Measurements from ENCODE around the gene FBLN2.
"Not testable (repeated sequence)": the region's sequence is repeated elsewhere in the genome, so short reads cannot be mapped to it uniquely, and the experiment has no call there.

Gene FBLN2

DNA sequence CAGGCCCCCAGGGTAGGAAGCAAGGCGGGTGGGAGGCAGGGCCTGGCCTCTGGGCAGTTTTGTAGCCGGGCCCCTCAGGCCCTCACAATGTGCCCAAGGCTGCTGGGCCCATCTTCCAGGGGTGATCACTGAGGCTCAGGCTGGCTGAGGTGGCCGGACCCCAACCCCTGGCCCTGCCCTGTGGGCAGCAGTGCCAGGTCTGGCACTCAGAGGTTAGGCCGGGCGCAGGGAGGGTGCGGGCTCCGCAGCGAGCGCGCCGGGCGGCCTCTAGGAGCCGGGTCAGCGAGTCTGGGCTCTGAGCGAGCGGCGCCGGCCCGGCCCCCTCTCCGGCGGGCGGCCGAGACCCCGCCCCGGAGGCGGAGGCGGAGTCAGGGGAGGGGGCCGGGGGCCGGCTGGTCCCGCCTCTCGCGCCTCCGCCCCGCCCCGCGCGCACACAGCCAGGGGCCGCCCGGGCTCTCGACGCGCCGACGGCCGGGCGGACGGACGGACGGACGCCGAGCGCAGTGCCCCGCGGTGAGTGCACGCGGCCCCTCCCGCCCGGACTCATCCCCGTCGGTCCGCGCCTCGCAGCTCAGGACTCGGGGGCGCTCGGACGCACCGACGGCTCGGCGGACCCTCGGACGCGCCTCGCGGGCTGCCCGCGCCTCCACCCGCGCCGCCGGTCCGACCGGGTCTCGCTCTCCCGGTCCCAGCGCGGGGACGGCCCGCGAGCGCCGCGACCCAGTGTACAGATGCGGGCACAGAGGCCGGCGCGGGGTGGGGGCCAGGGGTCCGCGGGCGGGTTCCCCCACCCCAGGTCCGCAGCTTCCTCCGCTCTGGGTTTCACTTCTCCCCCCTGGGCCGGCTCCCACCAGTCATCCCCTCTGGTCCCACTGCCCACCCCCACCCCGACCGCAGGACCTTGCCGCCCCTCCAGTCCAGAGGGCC, at the start of gene FBLN2:
FBLN2 (plus strand) TSS at position 430 of the 927 bp plus-strand sequence. CDS start 21,231 bp downstream, outside the sequence.
- Histone ChIP-seq H2AFZ (ENCODE audit: low read depth, low read length) (no peak within 1 kb of the TSS), H3K9me3 (ENCODE audit: insufficient read depth, low read length) (no peaks in the 10 kb centered on the region), H3K36me3 (replicated peaks; ENCODE audit: low read depth, low read length) (no peaks in the 10 kb centered on the region), H4K20me1 (ENCODE audit: insufficient read depth, low read length) (no peaks in the 10 kb centered on the region), H3K79me2 (ENCODE audit: low read length) (no peaks in the 10 kb centered on the region), H3K4me3 (ENCODE audit: low read length) (no peak within 1 kb of the TSS), H3K4me2 (ENCODE audit: low read length) (no peak within 1 kb of the TSS), H3K4me1 (ENCODE audit: low read length) (peaks cover 8% of the 10 kb centered on the region; the same call in 1 of the 2 replicates), H3K27me3 (ENCODE audit: low read depth, low read length) (peaks cover 21% of the 10 kb centered on the region), H3K27ac (ENCODE audit: low read length) (no peak within 1 kb of the TSS), H3K9ac (ENCODE audit: low read length) (no peak within 1 kb of the TSS)
- TF ChIP-seq, protein P1, sequence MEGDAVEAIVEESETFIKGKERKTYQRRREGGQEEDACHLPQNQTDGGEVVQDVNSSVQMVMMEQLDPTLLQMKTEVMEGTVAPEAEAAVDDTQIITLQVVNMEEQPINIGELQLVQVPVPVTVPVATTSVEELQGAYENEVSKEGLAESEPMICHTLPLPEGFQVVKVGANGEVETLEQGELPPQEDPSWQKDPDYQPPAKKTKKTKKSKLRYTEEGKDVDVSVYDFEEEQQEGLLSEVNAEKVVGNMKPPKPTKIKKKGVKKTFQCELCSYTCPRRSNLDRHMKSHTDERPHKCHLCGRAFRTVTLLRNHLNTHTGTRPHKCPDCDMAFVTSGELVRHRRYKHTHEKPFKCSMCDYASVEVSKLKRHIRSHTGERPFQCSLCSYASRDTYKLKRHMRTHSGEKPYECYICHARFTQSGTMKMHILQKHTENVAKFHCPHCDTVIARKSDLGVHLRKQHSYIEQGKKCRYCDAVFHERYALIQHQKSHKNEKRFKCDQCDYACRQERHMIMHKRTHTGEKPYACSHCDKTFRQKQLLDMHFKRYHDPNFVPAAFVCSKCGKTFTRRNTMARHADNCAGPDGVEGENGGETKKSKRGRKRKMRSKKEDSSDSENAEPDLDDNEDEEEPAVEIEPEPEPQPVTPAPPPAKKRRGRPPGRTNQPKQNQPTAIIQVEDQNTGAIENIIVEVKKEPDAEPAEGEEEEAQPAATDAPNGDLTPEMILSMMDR (IDR thresholded peaks at IDR 0.05; ENCODE audit: low read depth, low read length): no peak
- no peak for TF ChIP-seq EZH2phosphoT487 (IDR thresholded peaks at IDR 0.05; ENCODE audit: low read depth)

DNA sequence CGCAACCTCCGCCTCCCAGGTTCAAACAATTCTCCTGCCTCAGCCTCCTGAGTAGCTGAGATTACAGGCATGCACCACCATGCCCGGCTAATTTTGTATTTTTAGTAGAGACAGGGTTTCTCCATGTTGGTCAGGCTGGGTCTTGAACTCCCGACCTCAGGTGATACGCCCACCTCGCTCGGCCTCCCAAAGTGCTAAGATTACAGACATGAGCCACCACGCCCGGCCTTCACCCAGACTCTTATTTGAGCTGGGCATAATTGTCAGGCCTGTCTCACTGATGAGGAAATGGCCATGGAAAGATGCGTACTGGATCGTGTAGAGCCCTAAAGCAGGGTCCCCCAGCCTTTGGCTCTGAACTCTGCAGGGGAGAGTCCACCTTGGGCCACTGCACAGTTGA, 49.7 kb upstream of the FBLN2 start:
- not testable (repeated sequence) for H3K4me3 ChIP-seq (ENCODE audit: low read length); H3K27ac ChIP-seq (ENCODE audit: low read length); H3K79me2 ChIP-seq (ENCODE audit: low read length); H3K9ac ChIP-seq (ENCODE audit: low read length); H3K4me2 ChIP-seq (ENCODE audit: low read length); H2AFZ ChIP-seq (ENCODE audit: low read depth, low read length); H3K36me3 ChIP-seq (replicated peaks; ENCODE audit: low read depth, low read length); H4K20me1 ChIP-seq (ENCODE audit: insufficient read depth, low read length); H3K9me3 ChIP-seq (ENCODE audit: insufficient read depth, low read length)
- H3K27me3 ChIP-seq (ENCODE audit: low read depth, low read length): 0 out of 2 replicates have a peak, but pooled peaks cover 17% of the 10 kb centered on the region
- H3K4me1 ChIP-seq (ENCODE audit: low read length): peaks cover 34% of the 10 kb centered on the region

DNA sequence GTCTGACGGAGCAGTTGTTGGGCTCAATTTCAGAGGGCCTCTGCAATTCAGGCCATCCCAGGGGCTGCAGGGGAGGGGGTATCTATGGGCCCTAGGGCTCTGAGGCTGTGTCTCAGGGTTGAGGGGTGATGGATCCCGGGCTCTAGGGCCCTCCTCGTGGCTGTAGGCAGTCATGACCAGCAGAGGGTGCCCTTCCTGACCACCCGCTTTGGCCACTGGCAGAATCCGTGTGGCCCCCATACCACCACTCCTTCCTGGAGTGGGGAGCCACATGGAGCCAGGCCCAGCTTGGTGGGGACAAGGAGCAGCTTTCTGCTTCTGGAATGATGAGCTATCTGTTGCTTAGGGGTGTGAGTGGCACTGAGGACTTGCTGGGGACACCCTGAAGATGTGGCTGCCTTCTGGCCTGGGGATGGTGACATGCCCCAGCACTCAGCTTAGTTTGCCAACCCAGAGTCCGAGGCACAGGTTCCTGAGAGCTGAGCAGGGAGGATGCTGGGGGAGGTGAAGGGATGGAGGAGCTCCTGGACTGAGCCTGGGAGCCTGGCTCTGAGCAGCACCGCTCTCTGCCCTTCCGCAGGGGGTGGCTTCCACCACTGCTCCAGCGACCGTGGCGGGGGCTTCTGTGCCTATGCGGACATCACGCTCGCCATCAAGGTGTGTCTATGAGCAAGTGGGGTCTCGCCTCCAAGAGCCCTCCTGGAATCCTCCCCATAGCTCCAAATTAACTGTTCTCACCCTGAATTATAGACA, 48.6 kb upstream of the FBLN2 start:
- Histone ChIP-seq H3K36me3 (replicated peaks; ENCODE audit: low read depth, low read length) (no peaks in the 10 kb centered on the region), H3K4me1 (ENCODE audit: low read length) (peaks cover 27% of the 10 kb centered on the region), H3K79me2 (ENCODE audit: low read length) (no peaks in the 10 kb centered on the region), H3K27ac (ENCODE audit: low read length) (no peak overlapping the region), H4K20me1 (ENCODE audit: insufficient read depth, low read length) (no peaks in the 10 kb centered on the region; the same call in 1 of the 2 replicates), H3K9ac (ENCODE audit: low read length) (no peak overlapping the region), H2AFZ (ENCODE audit: low read depth, low read length) (no peak overlapping the region), H3K27me3 (ENCODE audit: low read depth, low read length) (0 out of 2 replicates have a peak, but pooled peaks cover 17% of the 10 kb centered on the region), H3K9me3 (ENCODE audit: insufficient read depth, low read length) (no peaks in the 10 kb centered on the region), H3K4me2 (ENCODE audit: low read length) (no peak overlapping the region), H3K4me3 (ENCODE audit: low read length) (no peak overlapping the region)
- TF ChIP-seq EZH2phosphoT487 (IDR thresholded peaks at IDR 0.05; ENCODE audit: low read depth): no peak
- TF ChIP-seq, protein P1 (IDR thresholded peaks at IDR 0.05; ENCODE audit: low read depth, low read length): peak; percentile 72

DNA sequence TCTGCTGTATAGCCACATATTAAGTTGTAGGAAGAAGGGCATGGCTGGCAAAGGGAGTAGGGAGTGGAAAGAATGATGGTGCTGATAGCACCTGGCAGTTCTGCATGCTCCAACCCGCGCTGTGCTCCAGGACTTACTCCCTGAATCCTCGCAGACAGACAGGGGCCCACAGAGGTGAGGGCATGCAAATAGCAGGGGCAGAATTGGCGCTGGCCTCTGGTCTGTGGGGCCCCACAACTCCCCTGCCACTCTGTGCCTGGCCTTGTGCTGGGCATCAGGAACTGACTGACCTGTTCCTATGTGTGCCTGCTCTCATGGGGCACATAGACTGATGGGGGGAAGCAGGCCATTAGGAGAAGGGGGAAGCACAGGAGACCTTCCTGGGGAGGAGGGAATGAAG, 47.9 kb upstream of the FBLN2 start:
- H3K27ac ChIP-seq (ENCODE audit: low read length): no peak overlapping the region
- H4K20me1 ChIP-seq (ENCODE audit: insufficient read depth, low read length): no peaks in the 10 kb centered on the region; the same call in 1 of the 2 replicates
- no peak for TF ChIP-seq EZH2phosphoT487 (IDR thresholded peaks at IDR 0.05; ENCODE audit: low read depth)
- TF ChIP-seq, protein P1 (IDR thresholded peaks at IDR 0.05; ENCODE audit: low read depth, low read length): no peak
- no peak overlapping the region for H3K4me2 ChIP-seq (ENCODE audit: low read length)
- peaks cover 20% of the 10 kb centered on the region for H3K4me1 ChIP-seq (ENCODE audit: low read length)
- no peaks in the 10 kb centered on the region for H3K79me2 ChIP-seq (ENCODE audit: low read length)
- H2AFZ ChIP-seq (ENCODE audit: low read depth, low read length): no peak overlapping the region
- no peaks in the 10 kb centered on the region for H3K36me3 ChIP-seq (replicated peaks; ENCODE audit: low read depth, low read length)
- H3K9me3 ChIP-seq (ENCODE audit: insufficient read depth, low read length): no peaks in the 10 kb centered on the region
- H3K27me3 ChIP-seq (ENCODE audit: low read depth, low read length): 0 out of 2 replicates have a peak, but pooled peaks cover 17% of the 10 kb centered on the region
- no peak overlapping the region for H3K9ac ChIP-seq (ENCODE audit: low read length)
- no peak overlapping the region for H3K4me3 ChIP-seq (ENCODE audit: low read length)
